Stimulated activated CD8-positive, alpha-beta memory T cell treated with anti-CD3 and anti-CD28 coated beads, Interleukin-4, amount 100 ng/mL, for 4 hours (primary cell): Measurements from ENCODE around the gene RNF144A.

Source experiments
- DNase-seq, 2 donors: peaks; one replicate each; pipeline ENCODE4 v3.0.0-alpha.2; 2020; ENCODE audit warnings: low read depth in 2 of 2, low spot score in 1 of 2

Gene RNF144A

GRCh38 chr2:6946722-6947121, 29.5 kb downstream of the RNF144A start:
- DNase-seq = no peak

- DNase-seq = no peak
These were observed 30.9 kb downstream of the RNF144A start for GRCh38 chr2:6947929-6948676.

GRCh38 chr2:6948677-6949351, 31.6 kb downstream of the RNF144A start:
- no peak for DNase-seq

- no peak for DNase-seq
These were observed 33.8 kb downstream of the RNF144A start for GRCh38 chr2:6951046-6951445.

GRCh38 chr2:6952101-6952500, 34.9 kb downstream of the RNF144A start:
- no peak for DNase-seq

- DNase-seq = no peak
These were observed 37.4 kb downstream of the RNF144A start for GRCh38 chr2:6954586-6954985.

GRCh38 chr2:6955511-6956136, 38.4 kb downstream of the RNF144A start:
- no peak for DNase-seq

- no peak for DNase-seq
These were observed 39.4 kb downstream of the RNF144A start for GRCh38 chr2:6956566-6956965.

GRCh38 chr2:6957031-6957714, 40.0 kb downstream of the RNF144A start:
- DNase-seq = no peak

GRCh38 chr2:6957910-6958615, 40.9 kb downstream of the RNF144A start:
- DNase-seq = no peak

GRCh38 chr2:6958616-6959235, 41.5 kb downstream of the RNF144A start:
- DNase-seq = no peak

GRCh38 chr2:6959751-6960150, 42.5 kb downstream of the RNF144A start:
- DNase-seq = no peak

- no peak for DNase-seq
These were observed 43.4 kb downstream of the RNF144A start for GRCh38 chr2:6960659-6961058.

- no peak for DNase-seq
These were observed 46.5 kb downstream of the RNF144A start for GRCh38 chr2:6963727-6964126.

GRCh38 chr2:6965071-6965795, 48.0 kb downstream of the RNF144A start:
- DNase-seq = no peak

- no peak for DNase-seq
These were observed 49.3 kb downstream of the RNF144A start for GRCh38 chr2:6966446-6966940.

GRCh38 chr2:6967301-6967700, 50.1 kb downstream of the RNF144A start:
- DNase-seq = no peak

- DNase-seq = no peak
These were observed 51.3 kb downstream of the RNF144A start for GRCh38 chr2:6968319-6969100.

GRCh38 chr2:6970551-6970950, 53.3 kb downstream of the RNF144A start:
- DNase-seq = no peak
